Endothelial cell (in vitro differentiated cells): ENCODE data around the gene CNPY4. TPM values are rescaled to one million over a fixed set of nuclear protein-coding genes. Genes with fewer than 3 reads are reported as not detected.

ENCODE experiments used
- DNase-seq: peaks from one replicate; pipeline ENCODE4 v3.0.0; 2021; ENCODE audit warnings: low spot score
- H3K27ac Mint-ChIP-seq: one replicate; pipeline ENCODE4 v1.8.0; 2021; ENCODE audit warnings: mixed read lengths, inconsistent platforms; ENCODE audit not compliant: unreplicated experiment
- H3K27me3 Mint-ChIP-seq: one replicate; pipeline ENCODE4 v1.8.0; 2021; ENCODE audit warnings: mild to moderate bottlenecking, moderate library complexity, mixed read lengths, inconsistent platforms; ENCODE audit not compliant: unreplicated experiment
- H3K36me3 Mint-ChIP-seq: one replicate; pipeline ENCODE4 v1.8.0; 2021; ENCODE audit warnings: mild to moderate bottlenecking, low read depth, mixed read lengths, inconsistent platforms; ENCODE audit not compliant: unreplicated experiment
- H3K4me1 Mint-ChIP-seq: one replicate; pipeline ENCODE4 v1.8.0; 2021; ENCODE audit warnings: mild to moderate bottlenecking, mixed read lengths, inconsistent platforms; ENCODE audit not compliant: unreplicated experiment
- H3K4me3 Mint-ChIP-seq: one replicate; pipeline ENCODE4 v1.8.0; 2021; ENCODE audit warnings: mild to moderate bottlenecking, mixed read lengths, inconsistent platforms; ENCODE audit not compliant: unreplicated experiment
- H3K9me3 Mint-ChIP-seq: one replicate; pipeline ENCODE4 v1.8.0; 2021; ENCODE audit warnings: mixed read lengths, inconsistent platforms; ENCODE audit not compliant: unreplicated experiment
- microRNA-seq: library from miRNA; unstranded; fragments of <30 nt; microRNA quantifications from one replicate; pipeline ENCODE4, GENCODE V29; 2020; ENCODE audit not compliant: unreplicated experiment
- total RNA-seq: library from RNA; stranded (reverse); fragmentation: NEBNext Ultra II Directional; extraction: Animal tissue kit (Norgen Biotek cat#: 25700); gene quantifications from one replicate; pipeline ENCODE4 v1.2.1, GENCODE V29; 2021; ENCODE audit not compliant: unreplicated experiment
- TF ChIP-seq, protein P1 (sequence below): fragments of 200-600 bp; sonication (generic); IDR thresholded peaks from one replicate; pipeline ENCODE4 v1.5.0; 2021; ENCODE audit warnings: antibody characterized with exemption; ENCODE audit not compliant: unreplicated experiment

The CNPY4 gene
- total RNA-seq, 1 donor from 2014 or later, result 28.3 TPM

DNA sequence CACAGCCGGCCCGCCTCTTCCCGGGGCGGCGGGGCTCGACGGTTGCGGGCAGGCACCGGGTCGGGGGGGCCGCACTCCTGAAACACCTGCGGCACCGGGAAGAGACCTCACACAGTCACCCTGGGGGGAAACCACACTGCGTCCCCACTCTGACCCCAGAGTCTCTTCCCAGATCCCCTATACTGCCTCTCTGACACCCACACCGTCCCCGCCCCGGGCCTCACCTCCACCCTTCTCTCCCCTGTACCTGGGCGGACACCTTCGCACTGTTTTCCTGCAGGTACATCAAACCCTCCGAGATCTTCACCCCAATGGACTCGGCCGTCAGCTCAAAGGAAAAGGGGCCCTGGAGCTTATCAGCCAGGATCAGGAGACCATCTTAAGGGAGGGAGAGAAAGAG is 52.4 kb downstream of the CNPY4 start:
- no peak for DNase-seq
- H3K27me3 Mint-ChIP-seq, result peaks cover 33% of the 10 kb centered on the region

DNA sequence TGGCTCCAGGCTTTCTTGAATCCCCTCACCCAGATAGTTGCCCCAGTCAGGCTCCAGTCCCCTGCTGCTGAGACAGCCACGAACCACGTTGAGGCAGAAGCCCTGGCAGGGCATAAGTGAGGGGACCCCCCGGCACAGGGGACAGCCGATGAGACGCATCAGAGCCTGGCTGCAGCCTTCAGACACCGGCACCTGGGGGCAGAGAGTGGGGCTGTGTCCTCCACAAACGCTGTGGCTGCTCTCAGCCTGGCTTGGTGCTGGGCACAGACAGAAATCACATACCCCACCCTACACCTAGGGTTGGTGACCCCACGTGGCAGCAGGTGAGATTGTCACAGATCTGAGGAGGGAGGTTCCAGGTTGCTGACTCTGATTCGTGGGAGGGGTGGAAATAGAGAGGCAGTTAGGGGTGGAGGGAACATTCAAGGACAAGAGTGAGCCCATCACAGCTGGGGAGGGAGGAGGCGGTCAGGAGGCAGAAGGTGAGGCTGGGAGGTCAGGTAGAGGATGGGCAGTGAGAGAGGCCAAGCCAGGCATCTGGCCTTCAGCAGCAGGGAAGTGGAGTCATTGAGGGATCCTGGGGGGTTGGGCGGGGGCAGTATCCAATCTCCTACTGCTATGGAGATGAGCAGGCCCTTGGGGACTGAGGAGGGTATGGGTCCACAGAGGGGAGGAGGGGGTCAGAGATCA is 54.5 kb downstream of the CNPY4 start:
- Mint-ChIP-seq H3K27ac (no peak overlapping the region), H3K27me3 (peaks cover 16% of the 10 kb centered on the region), H3K36me3 (peaks cover 20% of the 10 kb centered on the region), H3K4me1 (peaks cover 21% of the 10 kb centered on the region), H3K4me3 (no peak overlapping the region), H3K9me3 (no peaks in the 10 kb centered on the region)
- DNase-seq, result no peak
- TF ChIP-seq, protein P1, sequence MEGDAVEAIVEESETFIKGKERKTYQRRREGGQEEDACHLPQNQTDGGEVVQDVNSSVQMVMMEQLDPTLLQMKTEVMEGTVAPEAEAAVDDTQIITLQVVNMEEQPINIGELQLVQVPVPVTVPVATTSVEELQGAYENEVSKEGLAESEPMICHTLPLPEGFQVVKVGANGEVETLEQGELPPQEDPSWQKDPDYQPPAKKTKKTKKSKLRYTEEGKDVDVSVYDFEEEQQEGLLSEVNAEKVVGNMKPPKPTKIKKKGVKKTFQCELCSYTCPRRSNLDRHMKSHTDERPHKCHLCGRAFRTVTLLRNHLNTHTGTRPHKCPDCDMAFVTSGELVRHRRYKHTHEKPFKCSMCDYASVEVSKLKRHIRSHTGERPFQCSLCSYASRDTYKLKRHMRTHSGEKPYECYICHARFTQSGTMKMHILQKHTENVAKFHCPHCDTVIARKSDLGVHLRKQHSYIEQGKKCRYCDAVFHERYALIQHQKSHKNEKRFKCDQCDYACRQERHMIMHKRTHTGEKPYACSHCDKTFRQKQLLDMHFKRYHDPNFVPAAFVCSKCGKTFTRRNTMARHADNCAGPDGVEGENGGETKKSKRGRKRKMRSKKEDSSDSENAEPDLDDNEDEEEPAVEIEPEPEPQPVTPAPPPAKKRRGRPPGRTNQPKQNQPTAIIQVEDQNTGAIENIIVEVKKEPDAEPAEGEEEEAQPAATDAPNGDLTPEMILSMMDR, result no peak

More for the DNA sequence above, 52.4 kb downstream of the CNPY4 start:
- Mint-ChIP-seq H3K27ac (no peak overlapping the region), H3K36me3 (peaks cover 20% of the 10 kb centered on the region), H3K4me1 (peaks cover 42% of the 10 kb centered on the region), H3K4me3 (peak overlapping the region; percentile 42), H3K9me3 (no peaks in the 10 kb centered on the region)
- TF ChIP-seq, protein P1, result no peak

DNA sequence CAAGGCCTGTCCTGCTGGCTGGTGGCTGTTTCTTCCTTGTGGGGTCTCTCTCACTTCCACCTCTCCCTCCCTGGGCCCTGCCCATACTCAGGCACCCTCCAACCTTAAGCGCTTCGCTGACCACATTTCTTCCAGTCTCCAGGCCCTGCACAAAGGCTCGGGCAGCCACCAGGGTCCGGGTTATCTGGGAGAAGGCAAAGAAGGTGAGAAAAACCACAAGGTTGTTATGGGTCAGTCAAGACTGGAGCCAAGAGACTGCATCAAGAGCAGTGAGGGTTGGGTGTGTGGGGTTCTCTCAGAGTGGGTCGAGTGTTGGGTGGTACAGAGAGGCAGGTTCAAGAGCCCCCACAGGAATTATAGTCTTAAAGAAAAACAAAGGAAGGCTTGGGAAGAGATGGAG is 55.1 kb downstream of the CNPY4 start:
- Mint-ChIP-seq H3K4me1 (peaks cover 21% of the 10 kb centered on the region), H3K9me3 (no peaks in the 10 kb centered on the region), H3K36me3 (peaks cover 20% of the 10 kb centered on the region), H3K4me3 (no peak overlapping the region), H3K27me3 (peaks cover 14% of the 10 kb centered on the region), H3K27ac (no peak overlapping the region)
- TF ChIP-seq, protein P1, result no peak
- no peak for DNase-seq

Small RNA genes lying within 50 kb of the gene (microRNA-seq; reads per million reads assigned to microRNA genes)
- 3,109 reads per million, percentile 96 among the genes with 10 or more reads in this experiment for gene MIR106B
- gene MIR25, result 595 reads per million, percentile 91 among the genes with 10 or more reads in this experiment
- not detected for gene MIR4658
- gene MIR93, result 8,269 reads per million, percentile 99 among the genes with 10 or more reads in this experiment

Other genes starting within 250 kb of the CNPY4 start
- not detected for gene OR2AE1, start 242.6 kb upstream of the CNPY4 start, total RNA-seq
- gene TRIM4, start 200.1 kb upstream of the CNPY4 start, total RNA-seq, result 5.8 TPM
- 1.8 TPM for gene GJC3, start 190.0 kb upstream of the CNPY4 start, total RNA-seq
- gene AZGP1, start 143.6 kb upstream of the CNPY4 start, total RNA-seq, result not detected
- 63.1 TPM for gene ZKSCAN1, start 104.0 kb upstream of the CNPY4 start, total RNA-seq
- gene ZSCAN21, start 69.9 kb upstream of the CNPY4 start, total RNA-seq, result 18.5 TPM
- 47.7 TPM for gene ZNF3, start 37.9 kb upstream of the CNPY4 start, total RNA-seq
- gene COPS6, start 30.7 kb upstream of the CNPY4 start, total RNA-seq, result 82.4 TPM
- gene MCM7, start 18.2 kb upstream of the CNPY4 start, total RNA-seq, result 119 TPM
- gene AP4M1, start 18.0 kb upstream of the CNPY4 start, total RNA-seq, result 17.8 TPM
- gene TAF6, start 276 bp upstream of the CNPY4 start, total RNA-seq, result 71.8 TPM
- gene MBLAC1, start 7.3 kb downstream of the CNPY4 start, total RNA-seq, result 1.6 TPM
- 68.6 TPM for gene LAMTOR4, start 29.3 kb downstream of the CNPY4 start, total RNA-seq
- gene TRAPPC14, start 39.1 kb downstream of the CNPY4 start, total RNA-seq, result 30.2 TPM
- gene GAL3ST4, start 49.0 kb downstream of the CNPY4 start, total RNA-seq, result 4.4 TPM
- gene GPC2, start 57.7 kb downstream of the CNPY4 start, total RNA-seq, result 27.2 TPM
- 1.9 TPM for gene STAG3, start 58.3 kb downstream of the CNPY4 start, total RNA-seq
- gene PVRIG, start 100.3 kb downstream of the CNPY4 start, total RNA-seq, result not detected
- gene SPDYE3, start 188.1 kb downstream of the CNPY4 start, total RNA-seq, result not detected
- gene PILRB, start 238.5 kb downstream of the CNPY4 start, total RNA-seq, result 40.1 TPM